PC-9 (cell line): ENCODE measurements around the gene FUT8. TPM values are rescaled to one million over a fixed set of nuclear protein-coding genes. Genes with fewer than 3 reads are reported as not detected.

Experiments
- BruUV-seq: library from RNA; stranded (reverse); fragments of 400-500 nt; replicated peaks from 2 replicates; lab custom pipeline; 2021; lab: Mats Ljungman, UMichigan
- CTCF ChIA-PET: fragments of 300-600 bp; sonication (Branson Sonifier 250); formaldehyde crosslinking; loops from one replicate; lab custom pipeline; 2022; ENCODE audit warnings: antibody characterized with exemption; lab: Charles Lee
- POLR2A ChIA-PET: fragments of 300-600 bp; sonication (Branson Sonifier 250); formaldehyde crosslinking; loops from one replicate; lab custom pipeline; 2022; ENCODE audit warnings: antibody characterized with exemption; ENCODE audit not compliant: unreplicated experiment; lab: Charles Lee
- DNase-seq, 2 experiments: peaks; one replicate each; pipeline versions ENCODE4 v3.0.0 to v3.0.0-alpha.2; 2015 to 2022; ENCODE audit warnings: mixed read lengths in 1 of 2
- H2AFZ ChIP-seq: fragments of 200-600 bp; sonication (generic); 2 replicates; pipeline ENCODE4 v1.8.1; 2017; ENCODE audit warnings: antibody characterized with exemption
- H3F3A ChIP-seq: fragments of 200-600 bp; sonication (generic); 2 replicates; pipeline ENCODE4 v1.8.1; 2017; ENCODE audit warnings: antibody characterized with exemption, mild to moderate bottlenecking, low read depth; ENCODE audit not compliant: insufficient read depth
- H3K27ac ChIP-seq: fragments of 200-600 bp; sonication (generic); 2 replicates; pipeline ENCODE4 v1.6.1; 2016; ENCODE audit warnings: mixed run types
- H3K27me3 ChIP-seq: fragments of 200-600 bp; sonication (generic); 2 replicates; pipeline ENCODE4 v1.6.1; 2016; ENCODE audit warnings: low read depth, mixed run types; ENCODE audit not compliant: insufficient read depth
- H3K36me3 ChIP-seq: fragments of 200-600 bp; sonication (generic); 2 replicates; pipeline ENCODE4 v1.6.1; 2016; ENCODE audit warnings: low read depth, mixed run types
- H3K4me1 ChIP-seq: fragments of 200-600 bp; sonication (generic); replicated peaks from 2 replicates; pipeline ENCODE4 v1.6.1; 2016; ENCODE audit warnings: mixed run types; ENCODE audit not compliant: insufficient read depth
- H3K4me2 ChIP-seq: fragments of 200-600 bp; sonication (generic); 2 replicates; pipeline ENCODE4 v1.6.1; 2017; ENCODE audit warnings: mixed run types
- H3K4me3 ChIP-seq: fragments of 200-600 bp; sonication (generic); 2 replicates; pipeline ENCODE4 v1.6.1; 2016; ENCODE audit warnings: mixed run types
- H3K79me2 ChIP-seq: fragments of 200-600 bp; sonication (generic); 2 replicates; pipeline ENCODE4 v1.6.1; 2017; ENCODE audit warnings: low read depth, mixed run types
- H3K9me2 ChIP-seq: fragments of 200-600 bp; sonication (generic); 2 replicates; pipeline ENCODE4 v1.8.1; 2017; ENCODE audit warnings: mild to moderate bottlenecking; ENCODE audit not compliant: insufficient read depth
- H3K9me3 ChIP-seq: fragments of 200-600 bp; sonication (generic); 2 replicates; pipeline ENCODE4 v1.8.1; 2016; ENCODE audit warnings: low read depth; ENCODE audit not compliant: insufficient read depth
- H4K20me1 ChIP-seq: fragments of 200-600 bp; sonication (generic); 2 replicates; pipeline ENCODE4 v1.8.1; 2017; ENCODE audit not compliant: insufficient read depth
- CTCF ChIP-seq: fragments of 200-600 bp; sonication (generic); conservative IDR thresholded peaks from 2 replicates; pipeline ENCODE4 v1.6.1; 2017; ENCODE audit warnings: mixed run types, antibody characterized with exemption, mild to moderate bottlenecking, moderate library complexity
- EZH2 ChIP-seq: fragments of 200-600 bp; sonication (generic); IDR thresholded peaks from 2 replicates; pipeline ENCODE4 v1.8.0; 2017; ENCODE audit warnings: antibody characterized with exemption, low read depth
- intact Hi-C: fragments of 100-400 bp; cut with micrococcal nuclease; formaldehyde crosslinking; loops from one replicate; pipeline ENCODE4 v1.10.0; 2022; ENCODE audit not compliant: unreplicated experiment
- total RNA-seq: library from RNA; stranded (reverse); gene quantifications from 2 replicates; pipeline ENCODE4 v1.2.3, GENCODE V29; 2021

Gene FUT8
- total RNA-seq, 1 experiment from 2014 or later, result 134 TPM

- Histone ChIP-seq H3K4me2 (no peak overlapping the region), H3K4me1 (no peaks in the 10 kb centered on the region), H3K36me3 (no peaks in the 10 kb centered on the region), H3K27me3 (no peaks in the 10 kb centered on the region), H3K4me3 (no peak overlapping the region), H3K79me2 (peaks cover 91% of the 10 kb centered on the region), H4K20me1 (peaks cover 11% of the 10 kb centered on the region), H3K9me3 (no peaks in the 10 kb centered on the region), H3F3A (peaks cover 50% of the 10 kb centered on the region), H2AFZ (no peak overlapping the region), H3K27ac (no peak overlapping the region), H3K9me2 (no peaks in the 10 kb centered on the region; the same call in 1 of the 2 replicates)
- ChIA-PET POLR2A (interaction anchor here (0.5 kb wide), 1 partner anchor 234 kb away, joined by 3 read pairs; no protein-coding TSS in a partner anchor), CTCF (no interaction called here)
- intact Hi-C loops, result no loop called here
- BruUV-seq, result no TSS peak
- DNase-seq, result no peak
- no peak for TF ChIP-seq CTCF
- no peak for TF ChIP-seq EZH2
Observed at GRCh38 chr14:65548878-65549277, 136.3 kb downstream of the FUT8 start.

- ChIA-PET CTCF (interaction anchor here (0.5 kb wide), 1 partner anchor 187 kb away, joined by 7 read pairs; no protein-coding TSS in a partner anchor), POLR2A (no interaction called here)
- H3K27me3 ChIP-seq, result no peaks in the 10 kb centered on the region
- no peak overlapping the region for H3K4me3 ChIP-seq
- H2AFZ ChIP-seq, result no peak overlapping the region
- no peaks in the 10 kb centered on the region for H3K9me3 ChIP-seq
- peaks cover 10% of the 10 kb centered on the region for H4K20me1 ChIP-seq
- no peak for TF ChIP-seq CTCF
- TF ChIP-seq EZH2, result no peak
- BruUV-seq, result no TSS peak
- no peaks in the 10 kb centered on the region; the same call in 1 of the 2 replicates for H3K9me2 ChIP-seq
- H3K27ac ChIP-seq, result no peak overlapping the region
- no peak for DNase-seq
- H3K4me1 ChIP-seq, result no peaks in the 10 kb centered on the region
- H3K36me3 ChIP-seq, result no peaks in the 10 kb centered on the region
- peaks cover 44% of the 10 kb centered on the region for H3F3A ChIP-seq
- H3K4me2 ChIP-seq, result no peak overlapping the region
- peaks cover 91% of the 10 kb centered on the region for H3K79me2 ChIP-seq
- intact Hi-C loops, result no loop called here
Observed at GRCh38 chr14:65549429-65549828, 136.9 kb downstream of the FUT8 start.

GRCh38 chr14:65550779-65551643 lies 138.5 kb downstream of the FUT8 start:
- Histone ChIP-seq H4K20me1 (peaks cover 14% of the 10 kb centered on the region), H3F3A (peaks cover 31% of the 10 kb centered on the region), H3K4me3 (no peak overlapping the region), H2AFZ (no peak overlapping the region), H3K79me2 (peaks cover 93% of the 10 kb centered on the region), H3K9me3 (no peaks in the 10 kb centered on the region), H3K4me2 (no peak overlapping the region), H3K27ac (peak overlapping the region; percentile 30; the same call in 1 of the 2 replicates), H3K4me1 (no peaks in the 10 kb centered on the region), H3K36me3 (no peaks in the 10 kb centered on the region), H3K9me2 (no peaks in the 10 kb centered on the region; the same call in 1 of the 2 replicates), H3K27me3 (no peaks in the 10 kb centered on the region)
- TF ChIP-seq EZH2 (no peak), CTCF (no peak)
- ChIA-PET POLR2A (interaction anchor here (0.7 to 0.8 kb wide), 2 partner anchors 46 to 293 kb away, joined by 6 to 7 read pairs; no protein-coding TSS in a partner anchor), CTCF (no interaction called here)
- DNase-seq, result no peak
- BruUV-seq, result no TSS peak
- intact Hi-C loops, result no loop called here
